22Rv1 (cell line): ENCODE measurements around the gene PIPOX.

Experiments
- ZFX ChIP-seq: fragments of 450-650 bp; IDR thresholded peaks from 2 replicates; pipeline ENCODE4 v1.6.1; 2017; ENCODE audit warnings: antibody characterized with exemption, borderline replicate concordance
- TF ChIP-seq, protein P1 (sequence below): fragments of 450-650 bp; IDR thresholded peaks from 2 replicates; pipeline ENCODE4 v1.5.1; 2017; ENCODE audit warnings: mild to moderate bottlenecking

DNA sequence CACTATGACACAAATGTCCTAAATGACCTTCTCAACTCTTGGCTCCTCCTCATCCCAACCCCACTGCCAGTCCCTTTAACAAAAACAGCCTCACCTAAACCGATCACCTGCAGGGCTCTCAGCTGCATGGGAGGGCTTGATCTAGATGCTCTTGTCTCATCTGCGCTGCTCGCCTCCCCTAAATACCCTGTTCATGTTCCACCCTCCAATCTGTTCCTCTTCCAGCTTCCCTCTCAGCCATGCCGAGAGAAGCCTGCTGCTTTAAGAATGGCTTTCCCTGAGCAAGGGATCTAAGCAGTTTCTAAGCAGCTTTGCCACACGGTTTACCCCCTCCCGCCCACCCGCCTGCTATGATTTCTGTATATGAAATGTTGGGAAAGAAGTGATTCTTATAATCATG lies 23.7 kb downstream of the PIPOX start:
- TF ChIP-seq, protein P1, sequence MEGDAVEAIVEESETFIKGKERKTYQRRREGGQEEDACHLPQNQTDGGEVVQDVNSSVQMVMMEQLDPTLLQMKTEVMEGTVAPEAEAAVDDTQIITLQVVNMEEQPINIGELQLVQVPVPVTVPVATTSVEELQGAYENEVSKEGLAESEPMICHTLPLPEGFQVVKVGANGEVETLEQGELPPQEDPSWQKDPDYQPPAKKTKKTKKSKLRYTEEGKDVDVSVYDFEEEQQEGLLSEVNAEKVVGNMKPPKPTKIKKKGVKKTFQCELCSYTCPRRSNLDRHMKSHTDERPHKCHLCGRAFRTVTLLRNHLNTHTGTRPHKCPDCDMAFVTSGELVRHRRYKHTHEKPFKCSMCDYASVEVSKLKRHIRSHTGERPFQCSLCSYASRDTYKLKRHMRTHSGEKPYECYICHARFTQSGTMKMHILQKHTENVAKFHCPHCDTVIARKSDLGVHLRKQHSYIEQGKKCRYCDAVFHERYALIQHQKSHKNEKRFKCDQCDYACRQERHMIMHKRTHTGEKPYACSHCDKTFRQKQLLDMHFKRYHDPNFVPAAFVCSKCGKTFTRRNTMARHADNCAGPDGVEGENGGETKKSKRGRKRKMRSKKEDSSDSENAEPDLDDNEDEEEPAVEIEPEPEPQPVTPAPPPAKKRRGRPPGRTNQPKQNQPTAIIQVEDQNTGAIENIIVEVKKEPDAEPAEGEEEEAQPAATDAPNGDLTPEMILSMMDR = no peak
- TF ChIP-seq ZFX = no peak
